ENCODE data around the gene TNK1. TPM values are rescaled to one million over a fixed set of nuclear protein-coding genes. Genes with fewer than 3 reads are reported as not detected.

The TNK1 gene
- total and polyA plus RNA-seq, 2 of the 8 experiments (the other 6 are each of a cell fraction or from before 2014, with no cell fraction given), result 7.6 to 9.5 TPM

DNA sequence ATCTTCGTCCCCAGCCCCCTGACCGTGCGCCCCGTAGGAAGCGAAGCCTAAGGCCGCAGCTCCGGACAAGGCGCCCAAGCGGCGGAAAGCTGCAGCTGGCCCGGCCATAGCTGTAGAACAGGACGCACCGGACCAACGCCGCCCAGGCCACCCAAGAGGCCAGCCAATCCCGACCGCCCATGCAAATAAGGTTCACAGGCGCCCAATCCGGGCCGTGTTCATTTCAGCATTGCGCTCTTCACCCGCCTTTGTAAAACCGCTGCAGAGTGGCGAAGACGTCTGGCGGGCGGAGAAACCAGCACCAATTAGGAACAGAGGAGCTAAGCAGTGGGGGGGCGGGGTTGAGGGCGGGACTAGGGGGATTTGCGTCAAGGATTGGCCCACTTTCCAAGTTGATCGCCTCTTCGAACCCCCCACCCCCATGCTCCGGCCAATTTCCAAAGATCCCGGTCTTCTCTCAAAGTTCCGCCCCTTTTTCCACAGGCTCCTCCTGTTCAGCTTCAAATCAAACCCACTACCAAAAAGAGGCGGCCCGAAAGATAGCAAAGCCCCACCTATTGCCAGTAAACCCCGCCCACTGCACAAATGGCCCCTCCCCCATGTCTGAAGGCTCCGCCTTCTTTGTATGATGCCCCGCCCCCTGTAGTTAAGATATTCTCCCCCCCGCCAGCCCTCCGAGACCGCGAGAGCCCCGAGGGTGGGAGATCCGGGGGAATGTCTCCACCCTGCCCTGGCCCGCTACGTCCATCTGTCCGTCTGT, 23.3 kb downstream of the TNK1 start, which contains the start of gene TMEM256 (continued):
- TF ChIP-seq POU5F1 (IDR thresholded peaks at IDR 0.05; ENCODE audit: low read depth, low read length) (no peak), EGR1 (IDR thresholded peaks at IDR 0.05; ENCODE audit: borderline replicate concordance, low read depth, low read length) (no peak), SP4 (IDR thresholded peaks at IDR 0.05; ENCODE audit: low read length) (peak; percentile 78; the same call in 1 of the 2 replicates), SP2 (IDR thresholded peaks at IDR 0.05; ENCODE audit: low read length) (peak; percentile 27; the same call in 1 of the 2 replicates), ASH2L (IDR thresholded peaks at IDR 0.05; ENCODE audit: low read length) (peak; percentile 3), TBP (IDR thresholded peaks at IDR 0.05; ENCODE audit: low read depth, low read length) (peak; percentile 93), ZNF274 (IDR thresholded peaks at IDR 0.05; ENCODE audit: borderline replicate concordance, extremely low read depth, low read length) (no peak), TAF7 (optimal IDR thresholded peaks at IDR 0.05; ENCODE audit: borderline replicate concordance, low read depth, low read length) (peak; percentile 53), BRCA1 (IDR thresholded peaks at IDR 0.05; ENCODE audit: low read depth, low read length) (peak; percentile 64), GTF2F1 (IDR thresholded peaks at IDR 0.05; ENCODE audit: borderline replicate concordance, low read depth, low read length) (peak; percentile 64; the same call in 1 of the 2 replicates), PHF8 (conservative IDR thresholded peaks at IDR 0.05; ENCODE audit: low read depth, low read length) (peak; percentile 81; the same call in 1 of the 2 replicates), POLR2AphosphoS5 (IDR thresholded peaks at IDR 0.05; ENCODE audit: low read depth, low read length) (peak; percentile 74), TAF1 (IDR thresholded peaks at IDR 0.05; ENCODE audit: low read depth, low read length) (peak; percentile 92), CBX5 (IDR thresholded peaks at IDR 0.05; ENCODE audit: low read depth, low read length) (no peak), CEBPB (IDR thresholded peaks at IDR 0.05; ENCODE audit: low read depth, low read length) (no peak)
- TF ChIP-seq, protein P1, sequence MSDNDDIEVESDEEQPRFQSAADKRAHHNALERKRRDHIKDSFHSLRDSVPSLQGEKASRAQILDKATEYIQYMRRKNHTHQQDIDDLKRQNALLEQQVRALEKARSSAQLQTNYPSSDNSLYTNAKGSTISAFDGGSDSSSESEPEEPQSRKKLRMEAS (IDR thresholded peaks at IDR 0.05), result 0 out of 2 replicates have a peak, but pooled peaks have one; percentile 3
